ENCODE results near the gene UBL4A.

The UBL4A gene

GRCh38 chrX:154445776-154446175, 40.6 kb downstream of the UBL4A start:
- Histone ChIP-seq H3K79me2 (ENCODE audit: control insufficient read depth, insufficient read depth, low read length, unreplicated experiment) (peaks cover 30% of the 10 kb centered on the region), H3K4me3 (ENCODE audit: low read depth, low read length) (peak overlapping the region; percentile 92; the same call in 1 of the 2 replicates), H3K27ac (ENCODE audit: low read depth, low read length) (no peak overlapping the region), H3K36me3 (ENCODE audit: insufficient read depth, low read length) (no peaks in the 10 kb centered on the region), H3K4me1 (ENCODE audit: control insufficient read depth, insufficient read depth, low read length, unreplicated experiment) (peaks cover 7% of the 10 kb centered on the region), H3K27me3 (ENCODE audit: insufficient read depth, low read length) (no peaks in the 10 kb centered on the region), H2AFZ (ENCODE audit: low read length, unreplicated experiment) (no peak overlapping the region)

GRCh38 chrX:154444755-154445246, 41.6 kb downstream of the UBL4A start:
- Histone ChIP-seq H3K27me3 (ENCODE audit: insufficient read depth, low read length) (no peaks in the 10 kb centered on the region), H3K36me3 (ENCODE audit: insufficient read depth, low read length) (no peaks in the 10 kb centered on the region), H3K27ac (ENCODE audit: low read depth, low read length) (peak overlapping the region; percentile 50; the same call in 1 of the 2 replicates), H3K4me3 (ENCODE audit: low read depth, low read length) (peak overlapping the region; percentile 92), H2AFZ (ENCODE audit: low read length, unreplicated experiment) (no peak overlapping the region), H3K79me2 (ENCODE audit: control insufficient read depth, insufficient read depth, low read length, unreplicated experiment) (peaks cover 40% of the 10 kb centered on the region), H3K4me1 (ENCODE audit: control insufficient read depth, insufficient read depth, low read length, unreplicated experiment) (peaks cover 7% of the 10 kb centered on the region)

- H3K4me3 ChIP-seq (ENCODE audit: low read depth, low read length): peak within 1 kb of the TSS; percentile 92
- H3K27ac ChIP-seq (ENCODE audit: low read depth, low read length): peak within 1 kb of the TSS; percentile 53
- peaks cover 46% of the 10 kb centered on the region for H3K79me2 ChIP-seq (ENCODE audit: control insufficient read depth, insufficient read depth, low read length, unreplicated experiment)
- H3K4me1 ChIP-seq (ENCODE audit: control insufficient read depth, insufficient read depth, low read length, unreplicated experiment): peaks cover 7% of the 10 kb centered on the region
- no peaks in the 10 kb centered on the region for H3K36me3 ChIP-seq (ENCODE audit: insufficient read depth, low read length)
- no peak within 1 kb of the TSS for H2AFZ ChIP-seq (ENCODE audit: low read length, unreplicated experiment)
- H3K27me3 ChIP-seq (ENCODE audit: insufficient read depth, low read length): no peaks in the 10 kb centered on the region
Observed at GRCh38 chrX:154443992-154444754, 42.2 kb downstream of the UBL4A start, which contains the start of gene FAM50A. Gene FAM50A, plus strand, starts transcription at chrX:154444141. Its CDS starts 95 bp downstream, at chrX:154444236.

GRCh38 chrX:154443479-154443910, 42.9 kb downstream of the UBL4A start:
- Histone ChIP-seq H3K79me2 (ENCODE audit: control insufficient read depth, insufficient read depth, low read length, unreplicated experiment) (peaks cover 52% of the 10 kb centered on the region), H2AFZ (ENCODE audit: low read length, unreplicated experiment) (no peak overlapping the region), H3K4me1 (ENCODE audit: control insufficient read depth, insufficient read depth, low read length, unreplicated experiment) (peaks cover 7% of the 10 kb centered on the region), H3K36me3 (ENCODE audit: insufficient read depth, low read length) (no peaks in the 10 kb centered on the region), H3K27me3 (ENCODE audit: insufficient read depth, low read length) (no peaks in the 10 kb centered on the region), H3K27ac (ENCODE audit: low read depth, low read length) (peak overlapping the region; percentile 53), H3K4me3 (ENCODE audit: low read depth, low read length) (peak overlapping the region; percentile 92)

GRCh38 chrX:154441984-154442707, 44.3 kb downstream of the UBL4A start:
- H2AFZ ChIP-seq (ENCODE audit: low read length, unreplicated experiment): no peak overlapping the region
- H3K4me1 ChIP-seq (ENCODE audit: control insufficient read depth, insufficient read depth, low read length, unreplicated experiment): peaks cover 7% of the 10 kb centered on the region
- H3K27me3 ChIP-seq (ENCODE audit: insufficient read depth, low read length): no peaks in the 10 kb centered on the region
- H3K27ac ChIP-seq (ENCODE audit: low read depth, low read length): no peak overlapping the region
- no peak overlapping the region for H3K4me3 ChIP-seq (ENCODE audit: low read depth, low read length)
- H3K79me2 ChIP-seq (ENCODE audit: control insufficient read depth, insufficient read depth, low read length, unreplicated experiment): peaks cover 58% of the 10 kb centered on the region
- no peaks in the 10 kb centered on the region for H3K36me3 ChIP-seq (ENCODE audit: insufficient read depth, low read length)

GRCh38 chrX:154441564-154441963, 44.9 kb downstream of the UBL4A start:
- no peaks in the 10 kb centered on the region for H3K36me3 ChIP-seq (ENCODE audit: insufficient read depth, low read length)
- H2AFZ ChIP-seq (ENCODE audit: low read length, unreplicated experiment): no peak overlapping the region
- peaks cover 57% of the 10 kb centered on the region for H3K79me2 ChIP-seq (ENCODE audit: control insufficient read depth, insufficient read depth, low read length, unreplicated experiment)
- no peaks in the 10 kb centered on the region for H3K27me3 ChIP-seq (ENCODE audit: insufficient read depth, low read length)
- no peak overlapping the region for H3K27ac ChIP-seq (ENCODE audit: low read depth, low read length)
- no peak overlapping the region for H3K4me3 ChIP-seq (ENCODE audit: low read depth, low read length)
- H3K4me1 ChIP-seq (ENCODE audit: control insufficient read depth, insufficient read depth, low read length, unreplicated experiment): peaks cover 7% of the 10 kb centered on the region

GRCh38 chrX:154440623-154441357, 45.6 kb downstream of the UBL4A start:
- Histone ChIP-seq H3K27me3 (ENCODE audit: insufficient read depth, low read length) (no peaks in the 10 kb centered on the region), H3K27ac (ENCODE audit: low read depth, low read length) (no peak overlapping the region), H3K36me3 (ENCODE audit: insufficient read depth, low read length) (no peaks in the 10 kb centered on the region), H3K79me2 (ENCODE audit: control insufficient read depth, insufficient read depth, low read length, unreplicated experiment) (peaks cover 49% of the 10 kb centered on the region), H3K4me1 (ENCODE audit: control insufficient read depth, insufficient read depth, low read length, unreplicated experiment) (peaks cover 11% of the 10 kb centered on the region), H2AFZ (ENCODE audit: low read length, unreplicated experiment) (no peak overlapping the region), H3K4me3 (ENCODE audit: low read depth, low read length) (no peak overlapping the region)

GRCh38 chrX:154439841-154440240, 46.6 kb downstream of the UBL4A start:
- Histone ChIP-seq H3K27ac (ENCODE audit: low read depth, low read length) (no peak overlapping the region), H3K4me3 (ENCODE audit: low read depth, low read length) (no peak overlapping the region), H3K36me3 (ENCODE audit: insufficient read depth, low read length) (no peaks in the 10 kb centered on the region), H3K4me1 (ENCODE audit: control insufficient read depth, insufficient read depth, low read length, unreplicated experiment) (peaks cover 3% of the 10 kb centered on the region), H3K27me3 (ENCODE audit: insufficient read depth, low read length) (no peaks in the 10 kb centered on the region), H3K79me2 (ENCODE audit: control insufficient read depth, insufficient read depth, low read length, unreplicated experiment) (peaks cover 39% of the 10 kb centered on the region), H2AFZ (ENCODE audit: low read length, unreplicated experiment) (no peak overlapping the region)

GRCh38 chrX:154437971-154438893, 48.2 kb downstream of the UBL4A start:
- peak overlapping the region; percentile 87 for H3K4me3 ChIP-seq (ENCODE audit: low read depth, low read length)
- H3K79me2 ChIP-seq (ENCODE audit: control insufficient read depth, insufficient read depth, low read length, unreplicated experiment): peaks cover 33% of the 10 kb centered on the region
- H2AFZ ChIP-seq (ENCODE audit: low read length, unreplicated experiment): no peak overlapping the region
- no peaks in the 10 kb centered on the region for H3K27me3 ChIP-seq (ENCODE audit: insufficient read depth, low read length)
- peaks cover 3% of the 10 kb centered on the region for H3K4me1 ChIP-seq (ENCODE audit: control insufficient read depth, insufficient read depth, low read length, unreplicated experiment)
- no peak overlapping the region for H3K27ac ChIP-seq (ENCODE audit: low read depth, low read length)
- no peaks in the 10 kb centered on the region for H3K36me3 ChIP-seq (ENCODE audit: insufficient read depth, low read length)

Measured in ACC112 (cell line).